Mesodermal cell (in vitro differentiated cells): ENCODE data around the gene FAM210B. TPM values are rescaled to one million over a fixed set of nuclear protein-coding genes. Genes with fewer than 3 reads are reported as not detected.
"Not testable (repeated sequence)": the region's sequence is repeated elsewhere in the genome, so short reads cannot be mapped to it uniquely, and the experiment has no call there.

ENCODE experiments used
- H3K27ac ChIP-seq: 2 replicates; pipeline ENCODE4 v1.7.0; 2013; ENCODE audit warnings: mild to moderate bottlenecking, low read depth, low read length, moderate library complexity; ENCODE audit not compliant: severe bottlenecking
- H3K36me3 ChIP-seq: 2 replicates; pipeline ENCODE4 v1.7.1; 2013; ENCODE audit warnings: mild to moderate bottlenecking, low read length, moderate library complexity; ENCODE audit not compliant: control insufficient read depth, insufficient read depth
- H3K4me1 ChIP-seq: one replicate; pipeline ENCODE4 v1.7.1; 2013; ENCODE audit warnings: mild to moderate bottlenecking, low read length; ENCODE audit not compliant: insufficient read depth, control insufficient read depth, poor library complexity, severe bottlenecking
- H3K4me3 ChIP-seq: 2 replicates; pipeline ENCODE4 v1.7.0; 2013; ENCODE audit warnings: low read length, control low read depth, mild to moderate bottlenecking; ENCODE audit not compliant: insufficient read depth, poor library complexity, severe bottlenecking; ENCODE audit errors: extremely low read depth
- H3K9me3 ChIP-seq: 2 replicates; pipeline ENCODE4 v1.7.1; 2013; ENCODE audit warnings: mild to moderate bottlenecking, low read length, moderate library complexity; ENCODE audit not compliant: control insufficient read depth
- WGBS, 2 experiments: methylation state at CpG; one replicate each; pipeline ENCODE4 v1.1.5; 2013; ENCODE audit warnings: missing lambda C conversion rate in 2 of 2; ENCODE audit not compliant: insufficient coverage in 2 of 2; 5-methylcytosine and 5-hydroxymethylcytosine counted together
- polyA plus RNA-seq, 2 experiments: library from polyadenylated mRNA; stranded (reverse); fragments of 50-300 nt; gene quantifications; one replicate each; pipeline ENCODE4 v1.2.3, GENCODE V29; 2013

Gene FAM210B
- polyA plus RNA-seq (2013, experiment 1 of 2): 68.3 TPM
- polyA plus RNA-seq (2013, experiment 2 of 2): 66.5 TPM

DNA sequence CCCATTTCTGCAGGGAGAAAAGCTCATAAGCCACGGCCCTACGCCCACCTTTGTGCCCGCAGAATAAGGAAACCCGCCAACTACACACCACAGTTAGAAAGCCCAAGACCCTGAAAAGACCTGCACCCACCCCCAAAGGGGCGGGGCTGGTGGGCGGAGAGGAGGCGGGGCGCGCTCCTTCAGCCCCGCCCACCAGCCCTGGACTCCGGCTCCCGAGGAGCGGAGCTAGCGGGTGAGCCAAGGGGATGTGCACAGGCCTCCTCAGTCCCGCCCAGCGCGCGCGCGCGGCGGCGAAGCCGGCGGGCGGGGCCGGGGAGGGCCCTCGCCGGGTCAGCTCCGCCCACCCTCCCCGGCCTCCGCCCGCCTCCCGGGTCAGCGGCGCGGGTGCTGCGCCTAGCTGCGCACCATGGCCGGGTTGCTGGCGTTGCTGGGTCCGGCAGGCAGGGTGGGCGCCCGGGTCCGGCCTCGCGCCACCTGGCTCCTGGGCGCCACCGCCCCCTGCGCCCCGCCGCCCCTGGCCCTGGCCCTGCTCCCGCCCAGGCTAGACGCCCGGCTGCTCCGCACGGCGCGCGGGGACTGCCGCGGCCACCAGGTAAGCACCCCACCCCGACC lies at the start of gene FAM210B:
FAM210B (plus strand) TSS at position 375 of the 612 bp plus-strand sequence; CDS start at position 407, 32 bp downstream.
- 1% methylated on average over 26 to 51 of the region's 63 CpGs for WGBS, 2 experiments

DNA sequence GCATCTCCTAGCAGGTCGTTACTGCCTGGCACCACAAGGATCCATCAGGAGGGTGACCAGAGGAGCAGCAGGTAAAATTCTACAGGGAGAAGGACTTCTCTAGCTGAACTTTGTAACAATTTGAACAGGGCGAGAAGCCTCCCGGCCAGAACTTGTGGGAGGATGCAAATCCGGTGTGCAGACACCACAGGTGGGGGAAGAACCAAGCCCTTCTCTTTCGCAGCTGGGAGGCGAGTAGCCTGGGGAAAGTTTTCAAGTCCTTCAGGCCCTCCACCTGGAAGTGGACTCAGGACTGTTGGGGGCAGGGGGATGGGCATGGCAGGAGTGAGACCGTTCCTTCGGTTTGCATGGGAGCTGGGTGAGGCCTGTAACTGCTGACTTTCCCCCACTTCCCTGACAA lies 42.7 kb upstream of the FAM210B start:
- no peaks in the 10 kb centered on the region for H3K36me3 ChIP-seq
- no peak overlapping the region for H3K27ac ChIP-seq
- peaks cover 32% of the 10 kb centered on the region for H3K9me3 ChIP-seq
- WGBS, 2 experiments: 81 to 82% methylated on average over 3 to 6 of the region's 8 CpGs
- H3K4me1 ChIP-seq: no peaks in the 10 kb centered on the region
- H3K4me3 ChIP-seq: no peak overlapping the region

More for the DNA sequence above, at the start of gene FAM210B:
- H3K4me1 ChIP-seq: peaks cover 12% of the 10 kb centered on the region
- no peaks in the 10 kb centered on the region for H3K9me3 ChIP-seq
- H3K4me3 ChIP-seq: peak within 1 kb of the TSS; percentile 84
- H3K27ac ChIP-seq: peak within 1 kb of the TSS; percentile 71
- peaks cover 26% of the 10 kb centered on the region for H3K36me3 ChIP-seq

GRCh38 chr20:56316483-56316882 lies 42.3 kb upstream of the FAM210B start:
- H3K9me3 ChIP-seq: peaks cover 32% of the 10 kb centered on the region
- WGBS, 2 experiments: 52 to 62% methylated on average over 3 of the region's 3 CpGs

DNA sequence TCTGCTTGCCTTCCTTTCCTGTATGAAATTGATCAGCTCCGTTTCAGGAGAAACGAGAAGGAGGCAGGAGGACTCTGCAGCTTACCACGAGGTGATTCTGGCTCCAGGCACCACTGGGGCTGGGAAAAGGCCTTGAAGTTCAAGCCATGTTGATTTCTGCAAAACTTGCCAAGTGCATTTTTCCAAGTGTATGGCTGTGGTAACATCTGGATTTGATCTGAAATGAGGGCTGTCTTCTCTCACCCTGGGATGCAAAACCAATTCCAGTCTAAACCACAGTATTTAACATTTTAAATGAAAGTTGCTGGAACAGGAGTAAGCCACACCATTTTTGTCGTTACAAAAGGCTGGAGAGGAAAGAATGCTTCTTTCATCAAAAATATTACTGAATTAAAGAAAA lies 36.1 kb upstream of the FAM210B start:
- no peaks in the 10 kb centered on the region for H3K4me1 ChIP-seq
- H3K36me3 ChIP-seq: no peaks in the 10 kb centered on the region
- H3K9me3 ChIP-seq: peaks cover 34% of the 10 kb centered on the region
- WGBS, 2 experiments: 42 to 62% methylated on average over 2 to 3 of the region's 4 CpGs
- H3K4me3 ChIP-seq: no peak overlapping the region
- no peak overlapping the region for H3K27ac ChIP-seq

More at GRCh38 chr20:56316483-56316882, 42.3 kb upstream of the FAM210B start:
- Histone ChIP-seq H3K4me3 (no peak overlapping the region), H3K36me3 (no peaks in the 10 kb centered on the region), H3K4me1 (no peaks in the 10 kb centered on the region), H3K27ac (no peak overlapping the region)

DNA sequence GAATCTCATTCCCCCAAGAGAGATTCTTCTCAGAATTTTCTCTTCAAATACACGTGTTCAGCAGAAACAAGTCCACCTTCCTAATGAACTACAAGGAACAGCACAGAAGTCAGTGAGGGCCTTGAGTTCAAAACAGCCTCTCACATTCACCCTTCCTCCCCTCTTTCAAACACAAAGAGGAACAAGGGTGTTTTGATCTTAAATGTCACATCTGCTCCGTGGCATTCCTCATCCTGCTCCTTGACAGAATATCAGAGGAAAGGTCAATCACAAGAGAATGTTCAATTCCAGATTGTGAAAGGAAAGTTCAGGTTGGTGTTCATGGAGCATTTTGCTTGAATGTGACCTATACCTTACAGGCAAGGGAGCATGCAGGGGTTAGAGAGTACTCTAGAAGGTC lies 35.6 kb upstream of the FAM210B start:
- no peak overlapping the region for H3K4me3 ChIP-seq
- 39 to 67% methylated on average over 1 to 2 of the region's 2 CpGs for WGBS, 2 experiments
- H3K9me3 ChIP-seq: peaks cover 31% of the 10 kb centered on the region
- no peaks in the 10 kb centered on the region for H3K36me3 ChIP-seq
- H3K4me1 ChIP-seq: no peaks in the 10 kb centered on the region
- no peak overlapping the region for H3K27ac ChIP-seq

GRCh38 chr20:56323656-56324055 lies 35.1 kb upstream of the FAM210B start:
- Histone ChIP-seq H3K4me1 (no peaks in the 10 kb centered on the region), H3K4me3 (no peak overlapping the region), H3K9me3 (peaks cover 27% of the 10 kb centered on the region), H3K36me3 (no peaks in the 10 kb centered on the region), H3K27ac (no peak overlapping the region)
- 70 to 73% methylated on average over 3 to 5 of the region's 6 CpGs for WGBS, 2 experiments

- Histone ChIP-seq H3K36me3 (no peaks in the 10 kb centered on the region), H3K9me3 (peaks cover 31% of the 10 kb centered on the region), H3K27ac (no peak overlapping the region), H3K4me1 (no peaks in the 10 kb centered on the region), H3K4me3 (no peak overlapping the region)
Measured at GRCh38 chr20:56324806-56325205, 34.0 kb upstream of the FAM210B start.

DNA sequence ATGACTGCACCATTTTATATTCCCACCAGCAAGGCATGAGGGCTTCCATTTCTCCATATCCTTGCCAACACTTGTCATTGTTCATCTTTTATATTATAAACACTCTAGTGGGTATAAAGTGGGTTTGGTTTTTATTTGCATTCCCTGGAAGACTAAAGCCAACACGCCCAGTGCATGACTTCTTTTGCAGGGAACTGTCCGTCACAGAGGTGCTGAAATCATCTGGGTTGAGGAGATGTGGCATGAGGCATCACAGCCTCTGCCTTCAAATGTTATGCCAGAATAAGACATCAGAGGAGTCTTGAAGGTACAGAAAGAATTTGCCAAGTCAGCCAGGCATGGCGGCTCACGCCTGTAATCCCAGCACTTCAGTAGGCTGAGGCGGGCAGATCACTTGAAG lies 29.9 kb upstream of the FAM210B start:
- Histone ChIP-seq H3K9me3 (peaks cover 40% of the 10 kb centered on the region), H3K27ac (no peak overlapping the region), H3K4me3 (no peak overlapping the region), H3K4me1 (no peaks in the 10 kb centered on the region), H3K36me3 (no peaks in the 10 kb centered on the region)
- 69 to 87% methylated on average over 4 of the region's 5 CpGs for WGBS, 2 experiments

DNA sequence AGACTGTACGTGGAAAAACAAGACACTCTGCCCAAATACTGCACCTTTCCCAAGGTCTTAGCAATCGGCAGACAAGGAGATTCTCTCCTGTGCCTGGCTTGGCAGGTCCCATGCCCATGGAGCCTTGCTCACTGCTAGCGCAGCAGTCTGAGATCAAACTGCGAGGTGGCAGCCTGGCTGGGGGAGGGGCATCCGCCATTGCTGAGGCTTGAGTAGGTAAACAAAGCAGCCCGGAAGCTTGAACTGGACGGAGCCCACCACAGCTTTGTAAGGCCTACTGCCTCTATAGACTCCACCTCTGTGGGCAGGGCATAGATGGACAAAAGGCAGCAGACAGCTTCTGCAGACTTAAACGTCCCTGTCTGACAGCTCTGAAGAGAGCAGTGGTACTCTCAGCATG lies 22.1 kb upstream of the FAM210B start:
- H3K27ac ChIP-seq, H3K36me3 ChIP-seq, H3K4me1 ChIP-seq, H3K4me3 ChIP-seq: not testable (repeated sequence)
- WGBS, 2 experiments: 78 to 80% methylated on average over 5 to 6 of the region's 8 CpGs
- peaks cover 26% of the 10 kb centered on the region for H3K9me3 ChIP-seq

DNA sequence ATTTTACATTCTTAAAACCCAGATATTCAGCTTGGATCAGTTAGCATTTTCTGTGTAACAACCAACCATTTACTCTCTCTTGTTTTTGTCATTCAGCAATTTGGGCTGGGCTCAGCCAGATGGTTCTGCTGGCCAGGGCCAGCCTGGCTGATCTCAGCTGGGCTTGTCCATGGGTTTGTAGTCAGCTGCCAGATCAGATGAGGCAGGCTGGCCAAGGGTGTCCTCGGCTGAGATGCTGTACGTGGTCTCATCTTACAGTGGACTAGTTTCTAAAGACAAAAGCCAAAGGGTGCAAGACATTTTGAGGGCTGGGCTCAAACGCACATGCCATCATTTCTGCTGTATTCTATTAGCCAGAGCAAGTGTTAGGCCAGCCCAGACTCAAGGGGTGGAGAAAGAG lies 16.0 kb upstream of the FAM210B start:
- 89 to 100% methylated on average over 2 to 3 of the region's 3 CpGs for WGBS, 2 experiments
- no peaks in the 10 kb centered on the region for H3K9me3 ChIP-seq
- H3K27ac ChIP-seq: no peak overlapping the region
- peaks cover 3% of the 10 kb centered on the region for H3K4me1 ChIP-seq
- no peak overlapping the region for H3K4me3 ChIP-seq
- no peaks in the 10 kb centered on the region for H3K36me3 ChIP-seq

GRCh38 chr20:56343861-56344381 lies 14.9 kb upstream of the FAM210B start:
- Histone ChIP-seq H3K9me3 (no peaks in the 10 kb centered on the region), H3K27ac (no peak overlapping the region), H3K36me3 (no peaks in the 10 kb centered on the region), H3K4me1 (peaks cover 14% of the 10 kb centered on the region), H3K4me3 (peak overlapping the region; percentile 12)
- WGBS, 2 experiments: 3% methylated on average over 33 to 39 of the region's 41 CpGs
